ENCODE results near the gene BNC2.

GRCh38 chr9:16496908-16497307, 373.6 kb downstream of the BNC2 start:
- TF ChIP-seq CTCF (IDR thresholded peaks at IDR 0.05) (no peak), POLR2A (IDR thresholded peaks at IDR 0.05) (no peak), POLR2AphosphoS5 (IDR thresholded peaks at IDR 0.05) (no peak)
